Stimulated activated CD4-positive, alpha-beta T cell treated with anti-CD3 and anti-CD28 coated beads, Interleukin-15, amount 100 ng/mL, for 24 hours (primary cell): ENCODE data around the gene PUS3.
"Not testable (repeated sequence)": the region's sequence is repeated elsewhere in the genome, so short reads cannot be mapped to it uniquely, and the experiment has no call there.

Experiments
- DNase-seq: peaks from one replicate; pipeline ENCODE4 v3.0.0-alpha.2; 2020

PUS3 gene

GRCh38 chr11:125857670-125858069, 45.3 kb downstream of the PUS3 start:
- DNase-seq = not testable (repeated sequence)

- no peak for DNase-seq
These were observed 56.8 kb downstream of the PUS3 start for GRCh38 chr11:125846188-125846587.
